ENCODE data around the gene MAFF. TPM values are rescaled to one million over a fixed set of nuclear protein-coding genes. Genes with fewer than 3 reads are reported as not detected.

MAFF gene
- total and polyA plus RNA-seq, 2 donors (not counting 1 experiment from before 2014, with no cell fraction given): 8.8 to 26.3 TPM

- H4K20me1 ChIP-seq (ENCODE audit: control insufficient read depth, extremely low read depth, insufficient read depth, low read length): no peaks in the 10 kb centered on the region
- TF ChIP-seq EZH2 (IDR thresholded peaks at IDR 0.05; ENCODE audit: low read length, missing control alignments) (no peak), CTCF (conservative IDR thresholded peaks at IDR 0.05 in 1 of 2, IDR thresholded peaks at IDR 0.05 in 1 of 2; ENCODE audit: low read depth in 1 of 2, low read length in 2 of 2) (no peak)
- H3K27ac ChIP-seq (ENCODE audit: insufficient read depth, low read length): no peak overlapping the region
- no peaks in the 10 kb centered on the region for H3K9me3 ChIP-seq (ENCODE audit: control insufficient read depth, insufficient read depth, low read depth, low read length)
- no peaks in the 10 kb centered on the region for H3K27me3 ChIP-seq (ENCODE audit: control insufficient read depth, insufficient read depth, low read length)
- peaks cover 20% of the 10 kb centered on the region for H3K36me3 ChIP-seq (ENCODE audit: control insufficient read depth, insufficient read depth, low read length)
- H3K9ac ChIP-seq (ENCODE audit: insufficient read depth, low read length): no peak overlapping the region
- H2AFZ ChIP-seq (ENCODE audit: low read length): no peak overlapping the region
- no peak overlapping the region for H3K4me2 ChIP-seq (ENCODE audit: extremely low read depth, insufficient read depth, low read length)
- no peaks in the 10 kb centered on the region for H3K79me2 ChIP-seq (ENCODE audit: control insufficient read depth, insufficient read depth, low read length)
- H3K4me3 ChIP-seq (replicated peaks in 1 of 4; ENCODE audit: control extremely low read depth in 1 of 4, insufficient read depth in 1 of 4, low read depth in 3 of 4, low read length in 4 of 4): no peak overlapping the region
- no peak for DNase-seq (ENCODE audit: low read depth in 2 of 2)
- H3K4me1 ChIP-seq (ENCODE audit: control insufficient read depth, extremely low read depth, insufficient read depth, low read length): peaks cover 17% of the 10 kb centered on the region
These were observed 19.0 kb downstream of the MAFF start for GRCh38 chr22:38220653-38221386.

GRCh38 chr22:38221407-38221806 lies 19.6 kb downstream of the MAFF start:
- H3K4me2 ChIP-seq (ENCODE audit: extremely low read depth, insufficient read depth, low read length): no peak overlapping the region
- H3K4me3 ChIP-seq (replicated peaks in 1 of 4; ENCODE audit: control extremely low read depth in 1 of 4, insufficient read depth in 1 of 4, low read depth in 3 of 4, low read length in 4 of 4): no peak overlapping the region
- no peaks in the 10 kb centered on the region for H3K9me3 ChIP-seq (ENCODE audit: control insufficient read depth, insufficient read depth, low read depth, low read length)
- H2AFZ ChIP-seq (ENCODE audit: low read length): no peak overlapping the region
- TF ChIP-seq CTCF (conservative IDR thresholded peaks at IDR 0.05 in 1 of 2, IDR thresholded peaks at IDR 0.05 in 1 of 2; ENCODE audit: low read depth in 1 of 2, low read length in 2 of 2): no peak
- TF ChIP-seq EZH2 (IDR thresholded peaks at IDR 0.05; ENCODE audit: low read length, missing control alignments): no peak
- H3K27ac ChIP-seq (ENCODE audit: insufficient read depth, low read length): no peak overlapping the region
- H3K27me3 ChIP-seq (ENCODE audit: control insufficient read depth, insufficient read depth, low read length): no peaks in the 10 kb centered on the region
- peaks cover 23% of the 10 kb centered on the region for H3K36me3 ChIP-seq (ENCODE audit: control insufficient read depth, insufficient read depth, low read length)
- DNase-seq (ENCODE audit: low read depth in 2 of 2): no peak
- no peaks in the 10 kb centered on the region for H4K20me1 ChIP-seq (ENCODE audit: control insufficient read depth, extremely low read depth, insufficient read depth, low read length)
- H3K4me1 ChIP-seq (ENCODE audit: control insufficient read depth, extremely low read depth, insufficient read depth, low read length): peaks cover 17% of the 10 kb centered on the region
- no peaks in the 10 kb centered on the region for H3K79me2 ChIP-seq (ENCODE audit: control insufficient read depth, insufficient read depth, low read length)
- H3K9ac ChIP-seq (ENCODE audit: insufficient read depth, low read length): no peak overlapping the region

GRCh38 chr22:38221908-38222796 lies 20.4 kb downstream of the MAFF start:
- DNase-seq (ENCODE audit: low read depth in 2 of 2): no peak
- no peaks in the 10 kb centered on the region for H4K20me1 ChIP-seq (ENCODE audit: control insufficient read depth, extremely low read depth, insufficient read depth, low read length)
- H3K27ac ChIP-seq (ENCODE audit: insufficient read depth, low read length): no peak overlapping the region
- H3K79me2 ChIP-seq (ENCODE audit: control insufficient read depth, insufficient read depth, low read length): no peaks in the 10 kb centered on the region
- H3K4me3 ChIP-seq (replicated peaks in 1 of 4; ENCODE audit: control extremely low read depth in 1 of 4, insufficient read depth in 1 of 4, low read depth in 3 of 4, low read length in 4 of 4): no peak overlapping the region
- no peaks in the 10 kb centered on the region for H3K9me3 ChIP-seq (ENCODE audit: control insufficient read depth, insufficient read depth, low read depth, low read length)
- H3K9ac ChIP-seq (ENCODE audit: insufficient read depth, low read length): no peak overlapping the region
- no peaks in the 10 kb centered on the region for H3K27me3 ChIP-seq (ENCODE audit: control insufficient read depth, insufficient read depth, low read length)
- no peak overlapping the region for H3K4me2 ChIP-seq (ENCODE audit: extremely low read depth, insufficient read depth, low read length)
- H3K4me1 ChIP-seq (ENCODE audit: control insufficient read depth, extremely low read depth, insufficient read depth, low read length): peaks cover 17% of the 10 kb centered on the region
- TF ChIP-seq EZH2 (IDR thresholded peaks at IDR 0.05; ENCODE audit: low read length, missing control alignments): no peak
- TF ChIP-seq CTCF (conservative IDR thresholded peaks at IDR 0.05 in 1 of 2, IDR thresholded peaks at IDR 0.05 in 1 of 2; ENCODE audit: low read depth in 1 of 2, low read length in 2 of 2): no peak
- H2AFZ ChIP-seq (ENCODE audit: low read length): no peak overlapping the region
- peaks cover 29% of the 10 kb centered on the region for H3K36me3 ChIP-seq (ENCODE audit: control insufficient read depth, insufficient read depth, low read length)

Data from fibroblast of lung (primary cell).